ENCODE data around the gene BET1L. TPM values are rescaled to one million over a fixed set of nuclear protein-coding genes. Genes with fewer than 3 reads are reported as not detected.
A peak's percentile ranks its signal among the peaks of the same experiment; 100 is the strongest.

The BET1L gene
- total RNA-seq, 4 donors from 2014 or later, result 25.5 to 33.3 (median 31.6) TPM

- DNase-seq (ENCODE audit: low spot score in 2 of 2), result no peak
- WGBS, 2 donors, result 90% methylated on average over 4 of the region's 4 CpGs
- H3K4me3 ChIP-seq (ENCODE audit: low read depth, poor library complexity, severe bottlenecking), result no peak overlapping the region
- TF ChIP-seq CTCF (IDR thresholded peaks at IDR 0.05), result no peak
- TF ChIP-seq POLR2A (IDR thresholded peaks at IDR 0.05), result no peak
- intact Hi-C loops (cut with DNase I; ENCODE audit: low total_unique reads), result no loop called here
These were observed 5.9 kb upstream of the BET1L start for GRCh38 chr11:213111-213510.

GRCh38 chr11:212150-213100 is 5.2 kb upstream of the BET1L start:
- no peak overlapping the region for H3K4me3 ChIP-seq (ENCODE audit: low read depth, poor library complexity, severe bottlenecking)
- WGBS, 2 donors, result 90% methylated on average over 13 to 17 of the region's 17 CpGs
- no peak for TF ChIP-seq CTCF (IDR thresholded peaks at IDR 0.05)
- no peak for TF ChIP-seq POLR2A (IDR thresholded peaks at IDR 0.05)
- intact Hi-C loops (cut with DNase I; ENCODE audit: low total_unique reads), result no loop called here
- no peak for DNase-seq (ENCODE audit: low spot score in 2 of 2)

DNA sequence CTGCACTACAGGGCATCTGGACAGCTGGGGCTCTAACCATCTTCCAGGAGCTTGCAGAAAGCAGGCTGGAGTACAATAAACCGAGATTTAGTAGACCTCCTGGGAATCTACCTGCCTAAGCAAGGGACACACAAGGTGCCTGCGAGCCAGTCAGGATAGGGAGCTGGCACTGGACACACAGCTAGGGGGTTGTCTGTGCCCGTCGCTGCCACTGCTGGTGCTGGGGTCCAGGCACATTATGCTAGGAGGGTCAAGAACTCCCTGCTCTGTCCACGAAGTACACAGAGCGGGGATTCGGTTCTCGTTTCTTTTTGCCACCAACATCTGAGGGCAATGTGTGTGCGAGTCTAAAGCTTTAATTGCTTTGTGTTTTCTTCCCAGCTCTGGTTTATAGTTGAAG is 4.5 kb upstream of the BET1L start:
- no peak overlapping the region for H3K4me3 ChIP-seq (ENCODE audit: low read depth, poor library complexity, severe bottlenecking)
- 88 to 89% methylated on average over 9 of the region's 9 CpGs for WGBS, 2 donors
- no peak for DNase-seq (ENCODE audit: low spot score in 2 of 2)
- intact Hi-C loops (cut with DNase I; ENCODE audit: low total_unique reads), result no loop called here
- no peak for TF ChIP-seq POLR2A (IDR thresholded peaks at IDR 0.05)
- no peak for TF ChIP-seq CTCF (IDR thresholded peaks at IDR 0.05)

DNA sequence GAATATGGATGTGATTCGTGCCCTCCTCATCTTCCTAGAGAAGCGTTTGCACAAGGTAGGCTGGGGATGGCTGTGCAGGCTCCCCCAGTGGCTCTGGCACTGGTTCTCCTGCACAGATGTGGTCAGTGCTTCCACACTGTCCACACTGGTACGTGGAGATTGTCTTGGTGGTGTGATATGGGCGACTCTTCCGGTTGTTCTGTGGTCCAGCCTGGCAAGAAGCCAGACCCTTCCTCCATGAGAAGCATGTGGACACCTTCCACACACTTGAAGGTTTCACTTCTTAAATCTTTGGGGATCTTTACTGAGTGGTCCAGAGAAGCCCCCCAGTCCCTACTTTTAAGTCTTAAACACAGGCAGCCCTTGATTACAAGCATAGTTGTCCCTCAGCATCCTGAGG is 4.1 kb upstream of the BET1L start:
- intact Hi-C loops (cut with DNase I; ENCODE audit: low total_unique reads), result no loop called here
- 87% methylated on average over 5 of the region's 5 CpGs for WGBS, 2 donors
- H3K4me3 ChIP-seq (ENCODE audit: low read depth, poor library complexity, severe bottlenecking), result no peak overlapping the region
- no peak for DNase-seq (ENCODE audit: low spot score in 2 of 2)
- TF ChIP-seq CTCF (IDR thresholded peaks at IDR 0.05) (no peak), POLR2A (IDR thresholded peaks at IDR 0.05) (no peak)

- H3K4me3 ChIP-seq (ENCODE audit: low read depth, poor library complexity, severe bottlenecking), result no peak overlapping the region
- intact Hi-C loops (cut with DNase I; ENCODE audit: low total_unique reads), result no loop called here
- TF ChIP-seq CTCF (IDR thresholded peaks at IDR 0.05) (no peak), POLR2A (IDR thresholded peaks at IDR 0.05) (no peak)
- 88% methylated on average over 5 of the region's 5 CpGs for WGBS, 2 donors
- DNase-seq (ENCODE audit: low spot score in 2 of 2), result peak in 1 of 2 donors; percentile 83
These were observed 3.6 kb upstream of the BET1L start for GRCh38 chr11:210803-211180.

Measured in lower leg skin (tissue), 4 donors.